Choroid plexus epithelial cell (primary cell): ENCODE data around the gene CSNK2A2.

ENCODE experiments used
- DNase-seq: peaks from one replicate; pipeline ENCODE4 v3.0.0-alpha.2; 2010; ENCODE audit warnings: low read depth
- H3K4me3 ChIP-seq: 2 replicates; pipeline ENCODE4 v1.5.1; 2011; ENCODE audit warnings: low read depth, mild to moderate bottlenecking, control low read depth, low read length, moderate library complexity
- CTCF ChIP-seq: conservative IDR thresholded peaks from 2 replicates; pipeline ENCODE4 v1.5.1; 2011; ENCODE audit warnings: low read depth, mild to moderate bottlenecking, control low read depth, inconsistent platforms, low read length, moderate library complexity

The CSNK2A2 gene

DNA sequence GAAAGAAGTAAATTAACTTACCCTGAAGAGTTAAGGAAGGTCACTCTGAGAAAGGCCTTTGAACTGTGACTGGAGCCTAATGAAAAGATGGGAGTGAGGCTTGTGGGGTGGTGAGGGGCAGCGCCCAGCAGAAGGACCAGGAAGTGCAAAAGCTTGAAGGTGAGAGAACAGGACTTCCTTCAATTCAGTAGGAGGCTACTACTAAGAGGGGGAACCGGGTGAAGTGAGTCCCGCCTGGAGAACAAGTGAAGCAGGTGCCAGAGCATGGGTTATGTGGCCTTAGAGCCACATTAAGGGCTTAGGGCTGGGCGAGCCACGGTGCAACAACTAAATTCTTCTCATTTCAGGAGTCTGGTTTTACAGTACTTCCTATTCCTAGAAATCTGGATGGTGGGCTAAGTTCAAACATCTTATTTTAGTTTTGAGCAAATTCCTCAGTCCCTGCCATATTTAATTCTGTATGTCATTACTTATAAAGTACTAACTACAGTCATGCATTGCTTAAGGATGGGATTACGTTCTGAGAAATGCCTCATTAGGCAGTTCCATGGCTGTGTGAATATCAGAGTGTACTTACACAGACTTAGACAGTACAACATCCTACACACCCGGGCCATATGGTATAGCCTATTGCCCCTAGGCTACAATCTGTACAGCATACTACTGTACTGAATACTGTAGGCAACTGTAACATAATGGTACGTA lies 73.9 kb downstream of the CSNK2A2 start:
- TF ChIP-seq CTCF: no peak
- no peak overlapping the region for H3K4me3 ChIP-seq
- no peak for DNase-seq

- TF ChIP-seq CTCF: no peak
- no peak overlapping the region for H3K4me3 ChIP-seq
- no peak for DNase-seq
These were observed 76.8 kb downstream of the CSNK2A2 start for GRCh38 chr16:58121132-58121531.

DNA sequence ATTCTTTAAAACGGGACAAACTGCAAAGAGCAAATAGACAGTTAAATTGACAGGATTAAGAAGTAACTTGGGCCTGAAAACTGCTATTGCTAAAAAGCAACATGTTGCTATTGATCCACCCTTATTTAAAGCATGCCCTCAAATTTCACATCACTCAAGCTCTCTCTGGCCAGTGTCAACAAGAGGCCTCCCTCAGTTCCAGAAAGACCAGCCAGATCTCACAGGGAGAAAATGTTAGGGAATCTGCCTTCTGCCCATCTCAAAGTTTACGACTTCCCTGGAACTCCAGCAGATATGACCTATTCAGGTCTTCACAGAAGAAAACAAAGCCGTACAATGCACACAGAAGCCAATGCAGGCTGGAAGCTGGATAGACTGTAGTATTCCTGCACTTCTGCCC lies 77.7 kb downstream of the CSNK2A2 start:
- no peak for DNase-seq
- no peak for TF ChIP-seq CTCF
- H3K4me3 ChIP-seq: no peak overlapping the region

DNA sequence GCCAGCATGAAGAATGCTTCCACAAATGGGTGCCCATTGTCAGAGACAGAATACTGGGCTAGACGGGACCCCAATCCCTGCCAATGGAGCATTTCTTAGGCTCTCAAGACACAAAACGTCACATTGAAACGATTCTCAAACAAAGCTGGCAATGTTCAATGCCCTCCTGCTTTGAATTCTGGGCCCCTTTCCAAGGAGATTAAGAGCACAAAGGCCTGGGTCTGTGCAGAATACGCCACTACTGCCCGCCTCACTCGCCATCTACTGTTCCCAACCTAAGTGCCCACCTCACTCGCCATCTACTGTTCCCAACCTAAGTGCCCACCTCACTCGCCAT lies 78.4 kb downstream of the CSNK2A2 start:
- DNase-seq: no peak
- no peak for TF ChIP-seq CTCF
- no peak overlapping the region for H3K4me3 ChIP-seq

DNA sequence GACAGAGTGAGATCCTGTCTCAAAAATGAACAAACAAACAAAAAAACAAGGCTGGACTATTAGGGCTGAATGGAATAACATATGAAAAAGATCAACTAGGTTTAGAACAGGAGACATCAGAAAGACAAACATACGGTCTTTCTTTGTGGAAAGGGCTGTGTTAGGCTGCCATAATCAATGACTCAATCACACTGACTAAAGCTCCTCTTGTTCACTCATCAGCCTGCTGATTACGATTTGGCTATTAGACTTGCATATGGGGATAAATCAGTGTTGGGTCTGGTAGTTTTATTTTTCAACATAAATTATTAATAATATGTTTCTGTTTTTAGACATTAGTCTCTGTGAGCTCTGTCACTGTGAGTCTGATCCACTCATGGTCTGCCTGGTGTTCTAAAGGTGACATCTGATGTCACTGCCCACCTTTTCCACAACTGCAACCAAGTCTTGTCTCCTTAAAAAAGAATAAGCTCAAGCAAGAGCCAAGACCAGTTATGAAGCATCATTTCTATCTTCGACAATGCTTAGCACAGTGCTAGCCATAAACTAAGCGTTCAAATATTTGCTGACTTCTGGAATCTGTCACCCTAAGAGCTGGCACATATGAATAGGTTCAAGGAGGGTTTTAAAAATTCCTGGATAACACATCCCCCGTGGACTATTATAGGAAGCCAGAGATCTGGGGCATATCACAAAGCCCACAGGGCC lies 79.0 kb downstream of the CSNK2A2 start:
- no peak overlapping the region for H3K4me3 ChIP-seq
- no peak for DNase-seq
- TF ChIP-seq CTCF: no peak

- no peak for TF ChIP-seq CTCF
- no peak overlapping the region for H3K4me3 ChIP-seq
- DNase-seq: no peak
These were observed 81.4 kb downstream of the CSNK2A2 start for GRCh38 chr16:58116529-58116928.

DNA sequence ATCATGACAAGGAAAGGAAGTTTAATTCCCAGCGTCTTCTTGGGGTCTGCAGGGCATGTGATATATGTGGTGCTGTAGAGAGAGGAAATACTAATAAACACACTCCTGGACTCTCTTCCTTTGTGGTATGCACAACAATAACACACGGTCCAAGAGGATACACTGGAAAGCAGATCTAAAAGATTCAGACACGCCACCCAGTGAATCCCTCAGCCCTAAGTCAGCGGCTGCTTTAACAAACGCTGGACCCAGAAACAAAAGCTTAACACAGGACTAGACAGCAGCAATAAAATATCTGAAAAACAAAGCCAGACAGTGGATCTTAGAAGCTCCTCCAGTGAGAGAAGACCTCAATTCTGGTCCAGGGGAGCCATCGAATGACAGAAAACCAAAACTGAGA lies 81.8 kb downstream of the CSNK2A2 start:
- H3K4me3 ChIP-seq: no peak overlapping the region
- TF ChIP-seq CTCF: no peak
- no peak for DNase-seq
